ENCODE results near the gene SULT1C2. TPM values are rescaled to one million over a fixed set of nuclear protein-coding genes. Genes with fewer than 3 reads are reported as not detected.

SULT1C2 gene
- total RNA-seq (not detected in 2 replicates), polyA plus RNA-seq (not detected in 2 replicates), polyA minus RNA-seq (0.07 TPM in 1 of 2 replicates, not detected in the other)
- total RNA-seq (2013), result not detected

- no peak within 1 kb of the TSS for H3K4me3 Mint-ChIP-seq
- no peaks in the 10 kb centered on the region for H3K4me1 Mint-ChIP-seq
- peaks cover 5% of the 10 kb centered on the region for H3K9me3 Mint-ChIP-seq (ENCODE audit: insufficient read depth)
- ATAC-seq (ENCODE audit: low read depth) (no peak), DNase-seq (no peak)
- Histone ChIP-seq H3K36me3 (replicated peaks in 1 of 2; ENCODE audit: control extremely low read depth in 1 of 2, control insufficient read depth in 1 of 2, extremely low read depth in 1 of 2, insufficient read depth in 2 of 2, low read length in 1 of 2) (no peaks in the 10 kb centered on the region), H3K79me2 (ENCODE audit: control insufficient read depth, insufficient read depth, low read length) (no peaks in the 10 kb centered on the region), H3K27me3 (replicated peaks in 1 of 4; ENCODE audit: control extremely low read depth in 1 of 4, control insufficient read depth in 3 of 4, insufficient read depth in 4 of 4, low read length in 3 of 4) (no peaks in the 10 kb centered on the region), H3K4me2 (replicated peaks; ENCODE audit: low read depth, low read length, poor library complexity, severe bottlenecking) (no peak within 1 kb of the TSS), H2AFZ (ENCODE audit: insufficient read depth, low read depth, low read length, poor library complexity, severe bottlenecking) (no peak within 1 kb of the TSS), H3K4me1 (ENCODE audit: control insufficient read depth in 2 of 2, insufficient read depth in 2 of 2, low read length in 2 of 2) (no peaks in the 10 kb centered on the region), H3K9me3 (ENCODE audit: control extremely low read depth in 1 of 3, control insufficient read depth in 2 of 3, insufficient read depth in 1 of 3, low read length in 2 of 3) (peaks cover 0 to 3% (median 0%) of the 10 kb centered on the region in 3 donors), H3K4me3 (ENCODE audit: control extremely low read depth in 1 of 5, extremely low read depth in 1 of 5, insufficient read depth in 1 of 5, low read depth in 2 of 5, low read length in 4 of 5) (no peak within 1 kb of the TSS), H3K9ac (ENCODE audit: low read length) (no peak within 1 kb of the TSS), H3K27ac (ENCODE audit: low read length in 2 of 2) (no peak within 1 kb of the TSS), H4K20me1 (ENCODE audit: control insufficient read depth, insufficient read depth, low read length, poor library complexity, severe bottlenecking) (no peaks in the 10 kb centered on the region)
- intact Hi-C loops (cut with micrococcal nuclease), result no loop called here
- ChIA-PET CTCF (no interaction called here), POLR2A (no interaction called here)
- H3K27me3 Mint-ChIP-seq, result peaks cover 12% of the 10 kb centered on the region
- TF ChIP-seq EZH2 (IDR thresholded peaks at IDR 0.05; ENCODE audit: borderline replicate concordance, insufficient read depth, low read depth, low read length, poor library complexity, severe bottlenecking) (no peak), CTCF (IDR thresholded peaks at IDR 0.05) (no peak)
- no peak within 1 kb of the TSS for H3K27ac Mint-ChIP-seq
- WGBS (ENCODE audit: insufficient coverage), result 75% methylated on average over 6 of the region's 7 CpGs
These were observed at the start of gene SULT1C2 for GRCh38 chr2:108288534-108289106. SULT1C2 (plus strand) TSS chr2:108288895; CDS start chr2:108293668, 4,773 bp downstream.

GRCh38 chr2:108239786-108240185, 48.9 kb upstream of the SULT1C2 start, which contains the start of gene SULT1C3:
SULT1C3 (plus strand) TSS chr2:108239968; CDS start chr2:108247195, 7,227 bp downstream.
- Histone ChIP-seq H3K27me3 (replicated peaks in 1 of 4; ENCODE audit: control extremely low read depth in 1 of 4, control insufficient read depth in 3 of 4, insufficient read depth in 4 of 4, low read length in 3 of 4) (no peaks in the 10 kb centered on the region), H4K20me1 (ENCODE audit: control insufficient read depth, insufficient read depth, low read length, poor library complexity, severe bottlenecking) (no peaks in the 10 kb centered on the region), H3K36me3 (replicated peaks in 1 of 2; ENCODE audit: control extremely low read depth in 1 of 2, control insufficient read depth in 1 of 2, extremely low read depth in 1 of 2, insufficient read depth in 2 of 2, low read length in 1 of 2) (no peaks in the 10 kb centered on the region), H3K4me3 (ENCODE audit: control extremely low read depth in 1 of 5, extremely low read depth in 1 of 5, insufficient read depth in 1 of 5, low read depth in 2 of 5, low read length in 4 of 5) (no peak within 1 kb of the TSS), H3K79me2 (ENCODE audit: control insufficient read depth, insufficient read depth, low read length) (no peaks in the 10 kb centered on the region), H3K4me1 (ENCODE audit: control insufficient read depth in 2 of 2, insufficient read depth in 2 of 2, low read length in 2 of 2) (no peaks in the 10 kb centered on the region), H3K9ac (ENCODE audit: low read length) (no peak within 1 kb of the TSS), H3K9me3 (ENCODE audit: control extremely low read depth in 1 of 3, control insufficient read depth in 2 of 3, insufficient read depth in 1 of 3, low read length in 2 of 3) (peaks cover 0 to 4% (median 3%) of the 10 kb centered on the region in 3 donors), H3K4me2 (replicated peaks; ENCODE audit: low read depth, low read length, poor library complexity, severe bottlenecking) (no peak within 1 kb of the TSS), H3K27ac (ENCODE audit: low read length in 2 of 2) (no peak within 1 kb of the TSS), H2AFZ (ENCODE audit: insufficient read depth, low read depth, low read length, poor library complexity, severe bottlenecking) (no peak within 1 kb of the TSS)
- peaks cover 9% of the 10 kb centered on the region for H3K9me3 Mint-ChIP-seq (ENCODE audit: insufficient read depth)
- intact Hi-C loops (cut with micrococcal nuclease), result no loop called here
- WGBS (ENCODE audit: insufficient coverage), result 80% methylated on average over 1 of the region's 2 CpGs
- H3K27ac Mint-ChIP-seq, result no peak within 1 kb of the TSS
- DNase-seq (no peak), ATAC-seq (ENCODE audit: low read depth) (no peak)
- no peak within 1 kb of the TSS for H3K4me3 Mint-ChIP-seq
- ChIA-PET POLR2A (no interaction called here), CTCF (no interaction called here)
- H3K27me3 Mint-ChIP-seq, result peaks cover 5% of the 10 kb centered on the region
- no peaks in the 10 kb centered on the region for H3K4me1 Mint-ChIP-seq
- TF ChIP-seq CTCF (IDR thresholded peaks at IDR 0.05) (no peak), EZH2 (IDR thresholded peaks at IDR 0.05; ENCODE audit: borderline replicate concordance, insufficient read depth, low read depth, low read length, poor library complexity, severe bottlenecking) (no peak)
